SK-N-SH (cell line): Measurements from ENCODE around the gene ZNF664. TPM values are rescaled to one million over a fixed set of nuclear protein-coding genes. Genes with fewer than 3 reads are reported as not detected.

Experiments
- CTCF ChIA-PET: fragments of 300-600, 350-600 bp; formaldehyde crosslinking; extraction: SDS; loops from one replicate; lab custom pipeline; 2021; lab: Yijun Ruan, JAX
- POLR2A ChIA-PET: fragments of 350-600 bp; sonication (Branson Sonifier 250); formaldehyde crosslinking; extraction: SDS; loops from one replicate; lab custom pipeline; 2020; ENCODE audit warnings: antibody characterized with exemption, inconsistent platforms; lab: Yijun Ruan, JAX
- DNase-seq: peaks from one replicate; pipeline ENCODE4 v3.0.0; 2012
- H2AFZ ChIP-seq: fragments of 200-600 bp; sonication (generic); 2 replicates; pipeline ENCODE4 v1.8.1; 2016; ENCODE audit warnings: antibody characterized with exemption, mild to moderate bottlenecking, low read depth
- H3F3A ChIP-seq: fragments of 200-600 bp; sonication (generic); replicated peaks from 2 replicates; pipeline ENCODE3; 2016; ENCODE audit warnings: antibody characterized with exemption, mild to moderate bottlenecking; ENCODE audit not compliant: insufficient read depth
- H3K27ac ChIP-seq, 2 experiments: fragments of 200-500 bp in 1 of 2; fragments of 200-600 bp in 1 of 2; sonication (Bioruptor generic) in 1 of 2; sonication (generic), shearing (Covaris generic) in 1 of 2; 2 replicates each; pipeline versions ENCODE4 v1.5.1 to v1.6.1; 2014 to 2016; ENCODE audit warnings: low read depth in 2 of 2, inconsistent platforms in 1 of 2, low read length in 1 of 2, mild to moderate bottlenecking in 1 of 2, mixed read lengths in 1 of 2
- H3K27me3 ChIP-seq: fragments of 200-600 bp; sonication (generic), shearing (Covaris generic); 2 replicates; pipeline ENCODE4 v1.6.1; 2016; ENCODE audit warnings: mixed run types; ENCODE audit not compliant: insufficient read depth
- H3K36me3 ChIP-seq, 2 experiments: fragments of 200-500 bp in 1 of 2; fragments of 200-600 bp in 1 of 2; sonication (Bioruptor generic) in 1 of 2; sonication (generic) in 1 of 2; replicated peaks in 1 of 2; 2 replicates each; pipeline versions ENCODE3 to v1.5.1; 2014 to 2016; ENCODE audit warnings: low read length in 1 of 2, mild to moderate bottlenecking in 1 of 2; ENCODE audit not compliant: insufficient read depth in 2 of 2, control insufficient read depth in 1 of 2
- H3K4me1 ChIP-seq, 2 experiments: fragments of 200-500 bp in 1 of 2; fragments of 200-600 bp in 1 of 2; sonication (Bioruptor generic) in 1 of 2; sonication (generic), shearing (Covaris generic) in 1 of 2; 2 replicates each; pipeline versions ENCODE4 v1.5.1 to v1.6.1; 2014 to 2016; ENCODE audit warnings: low read depth in 1 of 2, low read length in 1 of 2, mixed run types in 1 of 2; ENCODE audit not compliant: insufficient read depth in 2 of 2, control insufficient read depth in 1 of 2
- H3K4me2 ChIP-seq: fragments of 200-600 bp; sonication (generic), shearing (Covaris generic); 2 replicates; pipeline ENCODE4 v1.6.1; 2017; ENCODE audit warnings: mixed run types
- H3K4me3 ChIP-seq, 2 experiments: fragments of 200-500 bp in 1 of 2; fragments of 200-600 bp in 1 of 2; sonication (Bioruptor generic) in 1 of 2; sonication (generic), shearing (Covaris generic) in 1 of 2; 2 replicates each; pipeline versions ENCODE4 v1.5.1 to v1.8.1; 2014 to 2016; ENCODE audit warnings: low read depth in 2 of 2, inconsistent platforms in 1 of 2, low read length in 1 of 2, mild to moderate bottlenecking in 1 of 2, mixed read lengths in 1 of 2, moderate library complexity in 1 of 2
- H3K79me2 ChIP-seq: fragments of 200-600 bp; sonication (generic); 2 replicates; pipeline ENCODE4 v1.8.1; 2017; ENCODE audit warnings: mild to moderate bottlenecking; ENCODE audit not compliant: insufficient read depth
- H3K9ac ChIP-seq: fragments of 200-600 bp; sonication (generic); 2 replicates; pipeline ENCODE4 v1.6.1; 2017; ENCODE audit warnings: mixed run types
- H3K9me2 ChIP-seq: fragments of 200-600 bp; sonication (generic); 2 replicates; pipeline ENCODE4 v1.6.1; 2017; ENCODE audit warnings: mixed run types
- H3K9me3 ChIP-seq: fragments of 200-600 bp; sonication (generic); 2 replicates; pipeline ENCODE4 v1.6.1; 2017; ENCODE audit warnings: mixed run types, mild to moderate bottlenecking, moderate library complexity
- H4K20me1 ChIP-seq: fragments of 200-600 bp; sonication (generic); 2 replicates; pipeline ENCODE4 v1.6.1; 2017; ENCODE audit warnings: mild to moderate bottlenecking, mixed run types; ENCODE audit not compliant: insufficient read depth
- ELF1 ChIP-seq: IDR thresholded peaks from 2 replicates; pipeline ENCODE4 v1.4.0; 2012
- FOXJ3 ChIP-seq: sonication (generic); formaldehyde crosslinking; IDR thresholded peaks from 2 replicates; pipeline ENCODE4 v1.5.1; 2020; ENCODE audit warnings: mild to moderate bottlenecking, missing genetic modification reagents
- FOXM1 ChIP-seq: IDR thresholded peaks from 2 replicates; pipeline ENCODE4 v1.4.0; 2012; ENCODE audit warnings: low read depth, mild to moderate bottlenecking
- JUND ChIP-seq: IDR thresholded peaks from 2 replicates; pipeline ENCODE4 v1.4.0; 2012
- NRF1 ChIP-seq: IDR thresholded peaks from 2 replicates; pipeline ENCODE4 v1.6.1; 2012; ENCODE audit warnings: low read depth, mild to moderate bottlenecking, low read length
- PBX3 ChIP-seq: IDR thresholded peaks from 2 replicates; pipeline ENCODE4; 2012
- RAD21 ChIP-seq: IDR thresholded peaks from 2 replicates; pipeline ENCODE4 v1.6.1; 2012; ENCODE audit warnings: mild to moderate bottlenecking, low read length
- REST ChIP-seq: IDR thresholded peaks from 2 replicates; pipeline ENCODE4 v1.6.1; 2012; ENCODE audit warnings: mild to moderate bottlenecking, low read depth, low read length, moderate library complexity
- RXRA ChIP-seq: IDR thresholded peaks from 2 replicates; pipeline ENCODE4 v1.4.0; 2012; ENCODE audit warnings: low read depth, mild to moderate bottlenecking, borderline replicate concordance
- SIN3A ChIP-seq: IDR thresholded peaks from 2 replicates; pipeline ENCODE4 v1.6.1; 2012; ENCODE audit warnings: low read depth, mild to moderate bottlenecking, low read length, moderate library complexity, borderline replicate concordance
- USF1 ChIP-seq: IDR thresholded peaks from 2 replicates; pipeline ENCODE4 v1.4.0; 2012; ENCODE audit warnings: low read depth, borderline replicate concordance
- USF2 ChIP-seq: fragments of 150-350 bp; IDR thresholded peaks from 2 replicates; pipeline ENCODE4 v1.6.1; 2017; ENCODE audit warnings: antibody characterized with exemption, low read length, low read depth, borderline replicate concordance
- ZBTB33 ChIP-seq: IDR thresholded peaks from 2 replicates; pipeline ENCODE4 v1.4.0; 2012; ENCODE audit warnings: low read depth, borderline replicate concordance
- WGBS: methylation state at CpG from one replicate; pipeline ENCODE4 v1.1.6; 2017; ENCODE audit warnings: low lambda C conversion rate; 5-methylcytosine and 5-hydroxymethylcytosine counted together
- polyA plus RNA-seq, 3 experiments: library from polyadenylated mRNA; depleted of rRNA; stranded (reverse); fragments of >200 nt; gene quantifications; 2 replicates each; pipeline ENCODE4 v1.2.3, GENCODE V29; 2012

Gene ZNF664
- polyA plus RNA-seq, 1 of the 3 experiments (the other 2 are of a cell fraction): 34.9 TPM

GRCh38 chr12:124055066-124055465 is 82.1 kb downstream of the ZNF664 start:
- no peak for DNase-seq
- Histone ChIP-seq H3F3A (no peaks in the 10 kb centered on the region), H3K27me3 (no peaks in the 10 kb centered on the region), H3K9me2 (no peaks in the 10 kb centered on the region), H4K20me1 (no peaks in the 10 kb centered on the region), H3K9ac (no peak overlapping the region), H3K4me1 (peaks cover 0 to 3% of the 10 kb centered on the region in 2 experiments; a peak in 1 of 4 replicates), H3K79me2 (no peaks in the 10 kb centered on the region), H3K4me3 (no peak overlapping the region), H2AFZ (no peak overlapping the region), H3K36me3 (no peaks in the 10 kb centered on the region), H3K9me3 (no peaks in the 10 kb centered on the region)
- POLR2A ChIA-PET: no interaction called here
- WGBS: 75% methylated on average over 1 of the region's 1 CpG
- TF ChIP-seq FOXM1 (no peak), NRF1 (no peak), RXRA (no peak), RAD21 (no peak), ZBTB33 (no peak), SIN3A (no peak), REST (no peak), ELF1 (no peak), JUND (no peak), USF1 (no peak), FOXJ3 (CRISPR knock-in tag) (no peak), USF2 (no peak), PBX3 (no peak)
- TF ChIP-seq, all 33 proteins: peak for 0
- CTCF ChIA-PET: interaction anchor here (1.6 to 1.9 kb wide), 2 partner anchors 28 to 334 kb away, joined by 4 to 10 read pairs; no protein-coding TSS in a partner anchor
- Histone ChIP-seq H3K4me2 (no peak overlapping the region), H3K27ac (no peak overlapping the region)
